ENCODE measurements around the gene HDAC4.

The HDAC4 gene

DNA sequence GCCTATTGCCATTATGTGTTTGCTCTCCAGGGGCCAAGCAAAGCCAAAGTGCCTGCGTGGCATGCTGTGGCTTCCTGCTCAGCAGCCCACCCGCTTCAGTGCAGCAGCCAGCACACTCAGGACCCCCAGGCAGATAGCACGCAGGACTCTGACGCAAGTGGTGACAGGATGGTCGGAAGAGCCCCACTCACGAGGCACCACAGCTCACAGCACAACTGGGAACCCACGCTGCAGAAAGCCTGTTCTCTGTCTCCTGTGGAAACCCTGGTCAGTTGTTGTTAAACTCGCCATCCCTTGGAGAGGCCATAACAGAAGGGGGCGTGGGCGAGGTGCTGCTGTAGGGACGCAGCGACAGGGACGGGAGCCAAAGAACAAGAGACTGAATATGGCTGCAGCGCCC is 76.4 kb downstream of the HDAC4 start:
- peak overlapping the region; percentile 43 for H3K4me3 Mint-ChIP-seq
- no peak for DNase-seq (ENCODE audit: low spot score)
- H3K27ac Mint-ChIP-seq, result peak overlapping the region; percentile 88

DNA sequence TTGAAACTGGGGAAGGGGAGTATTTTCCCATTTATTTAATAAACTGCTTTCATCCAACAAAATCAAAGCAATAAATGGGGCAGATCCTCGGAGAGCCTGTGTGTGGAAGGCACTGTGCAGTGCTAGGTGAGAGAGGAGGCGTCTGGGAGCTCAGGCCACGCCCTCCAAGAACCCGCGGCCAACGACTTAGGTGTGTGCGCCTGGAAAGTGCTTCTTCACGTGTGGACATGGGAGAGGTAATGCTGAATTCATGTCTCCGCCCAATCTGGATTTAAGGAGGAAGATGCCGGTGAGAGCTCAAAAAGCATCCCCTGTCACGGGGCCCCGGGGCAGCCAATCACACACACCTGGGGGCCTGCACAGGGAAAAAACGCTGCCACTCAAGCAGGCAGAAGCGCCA is 77.4 kb downstream of the HDAC4 start:
- peak overlapping the region; percentile 83 for H3K4me3 Mint-ChIP-seq
- no peaks in the 10 kb centered on the region for H3K9me3 Mint-ChIP-seq
- H3K36me3 Mint-ChIP-seq (ENCODE audit: low read depth), result peaks cover 29% of the 10 kb centered on the region
- no peaks in the 10 kb centered on the region for H3K27me3 Mint-ChIP-seq (ENCODE audit: low read depth)
- DNase-seq (ENCODE audit: low spot score), result no peak
- peaks cover 83% of the 10 kb centered on the region for H3K4me1 Mint-ChIP-seq (ENCODE audit: low read depth)
- H3K27ac Mint-ChIP-seq, result peak overlapping the region; percentile 99

More for the DNA sequence above, 76.4 kb downstream of the HDAC4 start:
- H3K36me3 Mint-ChIP-seq (ENCODE audit: low read depth), result peaks cover 27% of the 10 kb centered on the region
- H3K4me1 Mint-ChIP-seq (ENCODE audit: low read depth), result peaks cover 75% of the 10 kb centered on the region
- H3K27me3 Mint-ChIP-seq (ENCODE audit: low read depth), result no peaks in the 10 kb centered on the region
- no peaks in the 10 kb centered on the region for H3K9me3 Mint-ChIP-seq

DNA sequence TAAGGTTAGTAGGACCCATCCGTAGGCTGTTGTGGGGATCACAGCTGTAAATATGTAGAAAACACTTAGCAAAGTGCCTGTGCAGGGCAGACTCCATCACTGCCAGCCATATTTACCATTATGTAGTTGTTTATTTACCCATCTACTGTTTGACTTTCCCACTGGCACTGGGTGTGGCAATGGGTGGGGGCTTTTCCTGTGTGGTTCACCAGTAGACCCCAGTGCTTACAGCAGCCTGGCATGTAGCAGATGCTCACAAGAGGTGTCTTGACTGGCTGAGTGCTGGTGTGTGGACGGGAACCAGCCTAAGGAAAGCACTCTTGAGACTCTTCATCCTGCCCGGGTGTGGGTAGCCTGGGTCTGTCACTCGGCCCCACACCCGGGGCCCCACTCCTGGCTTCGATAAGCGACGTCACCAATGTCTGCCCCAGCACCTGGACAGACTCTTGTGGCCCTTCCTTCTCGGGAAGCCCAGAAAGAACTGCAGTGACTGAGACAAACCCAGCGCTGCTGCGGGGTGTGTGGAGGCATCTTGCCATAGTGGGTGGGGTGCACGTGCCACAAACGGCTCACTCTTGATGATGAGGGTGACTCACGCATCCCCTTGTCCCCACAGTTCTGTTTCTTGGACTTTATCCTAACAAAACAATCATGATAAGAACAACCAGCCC is 78.3 kb downstream of the HDAC4 start:
- peak; percentile 28 for DNase-seq (ENCODE audit: low spot score)
- Mint-ChIP-seq H3K36me3 (ENCODE audit: low read depth) (peaks cover 29% of the 10 kb centered on the region), H3K4me3 (peak overlapping the region; percentile 83)

DNA sequence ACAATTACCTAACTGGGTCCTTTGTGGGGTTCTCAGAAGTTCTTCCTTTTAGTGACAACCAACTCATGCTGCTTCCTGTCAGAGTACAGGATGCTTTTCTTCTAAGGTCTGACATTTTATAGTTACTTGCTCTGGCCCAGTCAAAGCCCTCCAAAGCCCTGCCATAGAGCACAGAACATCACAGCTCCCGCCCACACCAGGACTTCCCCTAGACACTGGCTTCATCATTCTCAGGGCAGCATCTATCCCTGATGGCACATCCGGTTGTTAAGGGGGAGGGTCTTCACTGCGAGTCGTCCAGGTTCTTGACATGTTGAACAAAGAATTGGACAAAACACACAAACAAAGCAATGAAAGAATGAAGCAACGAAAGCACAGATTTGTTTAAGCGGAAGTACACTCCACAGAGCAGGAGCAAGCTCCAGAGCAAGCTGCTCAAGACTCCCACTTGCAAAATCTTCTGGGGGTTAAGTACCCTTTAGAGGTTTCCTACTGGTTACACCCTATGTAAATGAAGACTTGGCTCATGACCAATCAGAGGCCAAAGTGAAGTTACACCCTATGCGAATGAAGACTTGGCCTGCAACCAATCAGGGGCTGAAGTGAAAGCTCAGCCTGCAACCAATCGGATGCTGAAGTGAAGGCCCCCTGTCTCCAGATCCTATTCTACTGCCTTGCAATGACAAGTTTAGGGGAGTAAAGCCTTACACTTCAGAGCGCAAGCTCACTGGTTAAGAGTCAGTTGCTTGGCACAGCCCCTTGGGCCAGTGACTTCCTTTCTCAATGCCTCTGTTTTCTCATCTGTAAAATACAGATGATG is 79.0 kb downstream of the HDAC4 start:
- H3K9me3 Mint-ChIP-seq, result no peaks in the 10 kb centered on the region

More for the DNA sequence above, 78.3 kb downstream of the HDAC4 start:
- H3K27me3 Mint-ChIP-seq (ENCODE audit: low read depth), result no peaks in the 10 kb centered on the region
- no peaks in the 10 kb centered on the region for H3K9me3 Mint-ChIP-seq
- peak overlapping the region; percentile 99 for H3K27ac Mint-ChIP-seq
- peaks cover 81% of the 10 kb centered on the region for H3K4me1 Mint-ChIP-seq (ENCODE audit: low read depth)

DNA sequence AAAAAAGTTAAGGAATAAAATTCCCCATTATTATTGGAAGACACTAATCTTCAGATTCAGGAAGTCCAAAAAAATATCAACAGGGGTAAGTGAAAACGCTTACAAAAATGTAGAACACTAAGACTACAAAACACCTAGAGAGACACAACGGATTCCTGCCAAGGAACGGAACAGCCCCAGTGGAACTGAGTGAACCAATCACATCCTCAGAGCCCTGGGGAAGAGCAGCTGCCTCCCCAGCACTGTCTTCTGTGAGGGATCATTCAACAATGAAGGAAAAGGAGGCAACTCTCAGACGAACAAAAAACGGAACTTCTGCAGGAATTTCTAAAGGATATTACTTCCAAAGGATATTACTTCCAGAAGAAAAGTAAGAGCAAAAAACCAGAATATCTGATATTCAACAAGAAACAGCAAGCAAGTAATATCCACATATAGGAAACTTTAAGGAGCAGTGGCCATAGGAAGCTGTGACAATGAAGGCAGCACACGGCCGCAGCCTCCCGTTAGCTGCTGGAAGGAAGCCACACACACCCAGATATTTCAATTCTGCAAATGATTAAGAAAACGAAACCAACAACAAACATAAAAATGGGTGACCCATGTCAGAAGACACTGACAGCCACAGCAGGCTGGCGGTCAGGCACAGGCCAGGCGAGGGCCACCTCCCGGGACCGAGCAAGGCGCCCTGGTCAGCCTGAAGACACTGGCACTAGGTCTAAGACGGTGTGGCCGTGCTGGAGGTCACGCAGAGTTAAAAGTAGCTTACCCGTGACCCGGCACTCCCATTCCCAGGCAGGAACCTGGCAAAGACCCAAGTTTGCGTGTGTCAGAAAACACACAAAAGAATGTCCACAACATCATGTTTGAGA is 81.8 kb downstream of the HDAC4 start:
- no peak for DNase-seq (ENCODE audit: low spot score)
- peaks cover 29% of the 10 kb centered on the region for H3K36me3 Mint-ChIP-seq (ENCODE audit: low read depth)
- peak overlapping the region; percentile 97 for H3K27ac Mint-ChIP-seq
- H3K4me3 Mint-ChIP-seq, result peak overlapping the region; percentile 90
- H3K9me3 Mint-ChIP-seq, result peaks cover 3% of the 10 kb centered on the region
- H3K27me3 Mint-ChIP-seq (ENCODE audit: low read depth), result no peaks in the 10 kb centered on the region
- H3K4me1 Mint-ChIP-seq (ENCODE audit: low read depth), result peaks cover 72% of the 10 kb centered on the region

More for the DNA sequence above, 79.0 kb downstream of the HDAC4 start:
- peak overlapping the region; percentile 83 for H3K4me3 Mint-ChIP-seq
- H3K27ac Mint-ChIP-seq, result peak overlapping the region; percentile 99
- H3K36me3 Mint-ChIP-seq (ENCODE audit: low read depth), result peaks cover 29% of the 10 kb centered on the region
- DNase-seq (ENCODE audit: low spot score), result peak; percentile 78
- H3K4me1 Mint-ChIP-seq (ENCODE audit: low read depth), result peaks cover 82% of the 10 kb centered on the region
- no peaks in the 10 kb centered on the region for H3K27me3 Mint-ChIP-seq (ENCODE audit: low read depth)

DNA sequence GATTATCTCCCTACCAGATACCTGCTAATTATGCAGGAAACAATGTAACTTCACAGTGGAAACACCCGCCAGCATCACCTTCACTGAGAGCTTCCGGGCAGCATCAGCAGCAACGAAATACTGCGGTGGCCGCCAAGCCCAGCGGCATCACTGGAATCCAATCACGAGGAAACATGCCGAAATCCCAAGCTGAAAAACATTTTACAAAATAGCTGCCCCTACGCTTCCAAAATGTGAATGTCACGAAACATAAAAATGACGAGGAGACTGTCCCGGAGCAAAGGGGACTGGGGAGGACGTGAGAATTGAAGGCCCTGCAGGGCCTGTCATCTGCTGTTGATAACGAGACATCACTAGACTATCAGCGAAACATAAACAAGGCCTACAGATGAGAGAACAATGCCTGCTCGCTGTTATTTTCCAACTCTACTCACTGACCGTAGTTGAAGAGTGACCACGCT is 82.6 kb downstream of the HDAC4 start:
- no peak for DNase-seq (ENCODE audit: low spot score)
- peaks cover 3% of the 10 kb centered on the region for H3K9me3 Mint-ChIP-seq
- peaks cover 64% of the 10 kb centered on the region for H3K4me1 Mint-ChIP-seq (ENCODE audit: low read depth)
- H3K4me3 Mint-ChIP-seq, result peak overlapping the region; percentile 90
- H3K36me3 Mint-ChIP-seq (ENCODE audit: low read depth), result peaks cover 27% of the 10 kb centered on the region
- H3K27me3 Mint-ChIP-seq (ENCODE audit: low read depth), result no peaks in the 10 kb centered on the region
- H3K27ac Mint-ChIP-seq, result peak overlapping the region; percentile 97

DNA sequence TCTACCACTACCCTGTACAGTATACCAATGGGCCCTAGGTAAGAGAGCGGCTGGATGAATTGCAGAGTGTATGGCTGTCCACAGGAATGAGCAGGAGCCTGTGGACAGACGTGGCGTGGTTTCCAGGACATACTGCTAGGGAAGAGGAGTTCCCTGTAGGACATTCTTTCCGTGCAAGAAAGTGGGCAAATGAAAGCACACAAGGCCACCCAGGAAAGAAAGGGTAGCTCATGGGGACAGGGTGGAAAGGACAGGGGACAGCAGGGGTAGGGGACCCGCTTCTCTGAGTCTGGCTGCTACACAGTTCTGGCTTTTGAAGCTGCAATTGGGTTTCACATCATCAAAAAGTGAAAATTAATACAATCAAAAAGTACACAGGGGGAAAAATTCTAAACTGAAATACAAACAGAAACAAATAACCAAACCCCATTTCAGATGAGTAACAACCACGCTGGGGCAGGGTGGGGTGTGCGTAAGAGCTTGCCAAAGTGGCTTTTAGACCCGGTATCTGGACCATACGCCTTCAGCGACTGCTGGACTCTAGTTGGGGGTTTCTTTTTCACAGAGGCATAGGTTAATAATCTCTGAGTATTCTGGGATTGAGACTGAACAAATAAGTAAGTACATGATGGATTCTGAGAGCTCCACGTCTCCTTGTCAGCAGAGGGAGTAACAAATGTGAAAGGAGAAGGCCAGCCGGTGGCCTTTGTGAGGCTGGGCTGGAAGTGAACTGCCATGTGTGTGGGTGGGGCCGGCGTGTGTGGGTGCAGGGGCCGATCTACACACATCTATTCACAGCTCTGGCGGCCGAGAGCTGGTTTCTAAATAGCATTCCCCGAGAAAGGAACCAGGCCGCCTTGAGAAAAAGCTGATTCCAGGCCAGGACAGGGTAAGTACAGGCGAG is 84.0 kb downstream of the HDAC4 start:
- peak overlapping the region; percentile 56 for H3K27ac Mint-ChIP-seq
- no peak overlapping the region for H3K4me3 Mint-ChIP-seq
- no peaks in the 10 kb centered on the region for H3K27me3 Mint-ChIP-seq (ENCODE audit: low read depth)
- H3K4me1 Mint-ChIP-seq (ENCODE audit: low read depth), result peaks cover 51% of the 10 kb centered on the region
- H3K9me3 Mint-ChIP-seq, result peaks cover 3% of the 10 kb centered on the region
- peaks cover 21% of the 10 kb centered on the region for H3K36me3 Mint-ChIP-seq (ENCODE audit: low read depth)
- no peak for DNase-seq (ENCODE audit: low spot score)

DNA sequence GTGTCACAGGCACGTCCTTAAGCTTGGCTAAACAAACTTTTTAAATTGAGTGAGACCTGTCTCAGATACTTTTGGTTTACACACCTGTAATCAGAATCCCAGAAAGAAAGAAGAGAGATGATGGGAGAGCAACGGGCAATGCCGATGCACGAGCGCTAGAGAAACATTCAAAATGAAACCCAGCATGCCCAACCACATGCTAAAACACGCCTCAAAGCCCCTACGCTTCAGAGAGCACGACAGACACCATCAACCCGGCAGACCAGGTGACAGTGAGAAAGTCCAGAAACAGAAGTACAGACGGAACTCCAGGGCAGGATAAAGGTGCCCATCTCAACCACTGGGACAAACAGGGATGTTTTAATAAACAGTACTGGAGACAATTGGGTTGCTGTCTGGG is 85.5 kb downstream of the HDAC4 start:
- Mint-ChIP-seq H3K27ac (no peak overlapping the region), H3K4me3 (no peak overlapping the region), H3K36me3 (ENCODE audit: low read depth) (peaks cover 16% of the 10 kb centered on the region), H3K4me1 (ENCODE audit: low read depth) (peaks cover 39% of the 10 kb centered on the region), H3K9me3 (peaks cover 3% of the 10 kb centered on the region), H3K27me3 (ENCODE audit: low read depth) (no peaks in the 10 kb centered on the region)
- no peak for DNase-seq (ENCODE audit: low spot score)

DNA sequence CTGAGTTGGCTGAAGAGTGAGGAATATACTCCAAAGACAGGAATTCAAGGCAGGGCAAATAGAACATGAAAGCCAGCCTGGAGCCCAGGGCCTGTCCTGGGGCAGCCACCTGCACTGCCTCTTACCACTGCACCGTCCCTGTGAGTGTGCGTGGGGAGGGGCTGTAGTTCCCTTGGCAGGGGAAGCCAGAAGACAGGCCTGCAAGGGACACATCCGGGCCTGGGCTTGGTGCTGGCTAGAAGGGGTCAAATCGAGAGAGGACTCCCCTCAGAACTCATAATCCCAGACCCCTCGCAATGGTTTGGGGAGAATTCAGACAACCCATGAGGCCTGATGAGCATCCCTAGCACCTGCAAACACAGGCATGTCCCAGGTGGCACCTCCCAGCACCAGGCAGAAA is 87.0 kb downstream of the HDAC4 start:
- Mint-ChIP-seq H3K27ac (no peak overlapping the region), H3K4me1 (ENCODE audit: low read depth) (peaks cover 34% of the 10 kb centered on the region), H3K36me3 (ENCODE audit: low read depth) (peaks cover 16% of the 10 kb centered on the region), H3K4me3 (no peak overlapping the region), H3K27me3 (ENCODE audit: low read depth) (no peaks in the 10 kb centered on the region), H3K9me3 (peaks cover 3% of the 10 kb centered on the region)
- DNase-seq (ENCODE audit: low spot score), result no peak

DNA sequence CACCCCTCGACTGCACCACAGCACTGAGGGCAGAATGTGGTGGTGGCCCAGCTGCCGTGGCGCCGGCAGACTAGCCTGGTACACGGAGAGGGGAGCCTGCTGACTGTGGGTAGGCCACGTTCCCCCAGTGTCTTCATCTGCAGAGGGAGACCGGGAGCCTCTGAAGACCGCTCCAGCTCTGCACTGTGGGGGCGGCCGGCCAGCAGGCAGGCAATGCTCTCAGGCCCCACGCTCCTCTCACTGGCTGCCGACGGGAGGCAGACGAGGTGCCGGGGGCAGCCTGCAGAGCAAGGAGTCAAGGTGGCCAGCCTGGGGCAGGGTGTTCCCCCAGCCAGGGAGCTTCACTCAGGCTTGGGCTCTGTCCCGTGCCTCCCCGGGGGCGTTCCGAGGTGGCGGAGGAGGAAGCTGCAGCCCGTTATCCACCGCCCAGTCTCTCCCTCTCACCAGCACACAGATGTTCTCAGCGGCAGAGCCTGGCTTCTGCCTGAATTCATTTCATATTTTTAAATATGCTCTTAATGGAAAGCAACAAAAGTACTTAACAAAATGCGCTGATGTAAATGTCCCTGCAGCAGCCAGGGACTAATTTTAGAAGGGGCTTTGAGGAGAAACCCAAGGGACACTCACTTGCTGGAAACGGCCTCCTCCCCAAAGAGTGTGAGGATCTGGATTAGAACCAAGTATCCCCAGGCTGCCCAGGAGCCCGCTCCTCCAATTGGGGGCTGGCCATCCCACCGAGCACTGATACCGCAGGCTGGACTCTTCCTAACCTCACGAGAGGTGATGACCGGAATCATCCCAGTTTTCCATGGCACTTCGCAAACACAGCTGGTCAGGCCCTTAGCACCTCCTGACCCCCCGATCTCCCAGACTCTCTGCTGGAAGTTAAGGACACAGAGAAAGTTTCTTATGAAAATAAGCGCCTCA is 87.8 kb downstream of the HDAC4 start:
- peaks cover 15% of the 10 kb centered on the region for H3K36me3 Mint-ChIP-seq (ENCODE audit: low read depth)
- no peak for DNase-seq (ENCODE audit: low spot score)
- H3K4me1 Mint-ChIP-seq (ENCODE audit: low read depth), result peaks cover 27% of the 10 kb centered on the region
- H3K9me3 Mint-ChIP-seq, result peaks cover 3% of the 10 kb centered on the region
- no peak overlapping the region for H3K4me3 Mint-ChIP-seq
- H3K27ac Mint-ChIP-seq, result no peak overlapping the region
- H3K27me3 Mint-ChIP-seq (ENCODE audit: low read depth), result no peaks in the 10 kb centered on the region

DNA sequence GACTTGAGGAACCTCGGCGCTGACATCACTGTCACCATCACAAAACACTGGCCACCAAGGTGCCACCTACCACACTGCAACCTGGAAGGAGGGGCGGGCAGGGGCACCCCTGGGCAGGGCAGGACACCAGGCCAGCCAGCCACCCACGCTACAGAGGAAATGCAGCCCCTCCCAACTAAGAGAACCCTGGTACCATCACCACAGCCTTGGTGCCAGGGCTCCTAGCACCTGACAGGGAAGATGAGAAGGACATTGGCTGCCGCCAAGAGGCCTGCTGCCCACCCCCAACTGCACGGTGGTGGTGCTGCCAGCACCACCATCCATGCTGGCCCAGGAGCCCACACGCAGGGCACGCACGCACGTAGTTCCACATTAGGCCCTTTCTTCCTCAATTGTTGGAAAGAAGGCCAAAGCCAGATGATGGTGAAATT is 88.7 kb downstream of the HDAC4 start:
- Mint-ChIP-seq H3K4me1 (ENCODE audit: low read depth) (peaks cover 21% of the 10 kb centered on the region), H3K9me3 (peaks cover 3% of the 10 kb centered on the region), H3K27me3 (ENCODE audit: low read depth) (no peaks in the 10 kb centered on the region), H3K36me3 (ENCODE audit: low read depth) (peaks cover 16% of the 10 kb centered on the region), H3K27ac (no peak overlapping the region), H3K4me3 (no peak overlapping the region)
- DNase-seq (ENCODE audit: low spot score), result no peak
